Progenitor cell of endocrine pancreas (in vitro differentiated cells): ENCODE results near the gene MAML3. TPM values are rescaled to one million over a fixed set of nuclear protein-coding genes. Genes with fewer than 3 reads are reported as not detected.

Experiments used
- DNase-seq: peaks from one replicate; pipeline ENCODE4 v3.0.0; 2021; ENCODE audit warnings: low spot score; ENCODE audit not compliant: unreplicated experiment
- H3K27ac Mint-ChIP-seq: 2 replicates; pipeline ENCODE4 v1.8.0; 2021; ENCODE audit warnings: mild to moderate bottlenecking, moderate library complexity, mixed read lengths
- H3K27me3 Mint-ChIP-seq: 2 replicates; pipeline ENCODE4 v1.8.0; 2021; ENCODE audit warnings: mixed read lengths
- H3K36me3 Mint-ChIP-seq: 2 replicates; pipeline ENCODE4 v1.8.0; 2022; ENCODE audit warnings: mixed read lengths; ENCODE audit not compliant: insufficient read depth
- H3K4me1 Mint-ChIP-seq: 2 replicates; pipeline ENCODE4 v1.8.0; 2021; ENCODE audit warnings: low read depth, mixed read lengths
- H3K4me3 Mint-ChIP-seq: 2 replicates; pipeline ENCODE4 v1.8.0; 2021; ENCODE audit warnings: low read depth, mild to moderate bottlenecking, moderate library complexity, mixed read lengths
- H3K9me3 Mint-ChIP-seq: 2 replicates; pipeline ENCODE4 v1.8.0; 2021; ENCODE audit warnings: low read depth, mixed read lengths
- total RNA-seq: library from RNA; stranded (reverse); gene quantifications from 2 replicates; pipeline ENCODE4 v1.2.1, GENCODE V29; 2021
- TF ChIP-seq, protein P1 (sequence below): fragments of 200-600 bp; sonication (generic); IDR thresholded peaks from one replicate; pipeline ENCODE4 v1.5.0; 2021; ENCODE audit warnings: antibody characterized with exemption, mild to moderate bottlenecking; ENCODE audit not compliant: unreplicated experiment

Gene MAML3
- total RNA-seq, 1 donor from 2014 or later: 48.5 TPM

- H3K27ac Mint-ChIP-seq: peak overlapping the region; percentile 45
- DNase-seq: no peak
- peaks cover 7% of the 10 kb centered on the region for H3K36me3 Mint-ChIP-seq
- H3K4me1 Mint-ChIP-seq: peaks cover 14% of the 10 kb centered on the region
- H3K27me3 Mint-ChIP-seq: no peaks in the 10 kb centered on the region
- H3K9me3 Mint-ChIP-seq: peaks cover 3% of the 10 kb centered on the region
- H3K4me3 Mint-ChIP-seq: no peak overlapping the region
- TF ChIP-seq, protein P1, sequence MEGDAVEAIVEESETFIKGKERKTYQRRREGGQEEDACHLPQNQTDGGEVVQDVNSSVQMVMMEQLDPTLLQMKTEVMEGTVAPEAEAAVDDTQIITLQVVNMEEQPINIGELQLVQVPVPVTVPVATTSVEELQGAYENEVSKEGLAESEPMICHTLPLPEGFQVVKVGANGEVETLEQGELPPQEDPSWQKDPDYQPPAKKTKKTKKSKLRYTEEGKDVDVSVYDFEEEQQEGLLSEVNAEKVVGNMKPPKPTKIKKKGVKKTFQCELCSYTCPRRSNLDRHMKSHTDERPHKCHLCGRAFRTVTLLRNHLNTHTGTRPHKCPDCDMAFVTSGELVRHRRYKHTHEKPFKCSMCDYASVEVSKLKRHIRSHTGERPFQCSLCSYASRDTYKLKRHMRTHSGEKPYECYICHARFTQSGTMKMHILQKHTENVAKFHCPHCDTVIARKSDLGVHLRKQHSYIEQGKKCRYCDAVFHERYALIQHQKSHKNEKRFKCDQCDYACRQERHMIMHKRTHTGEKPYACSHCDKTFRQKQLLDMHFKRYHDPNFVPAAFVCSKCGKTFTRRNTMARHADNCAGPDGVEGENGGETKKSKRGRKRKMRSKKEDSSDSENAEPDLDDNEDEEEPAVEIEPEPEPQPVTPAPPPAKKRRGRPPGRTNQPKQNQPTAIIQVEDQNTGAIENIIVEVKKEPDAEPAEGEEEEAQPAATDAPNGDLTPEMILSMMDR: no peak
These were observed 383.6 kb downstream of the MAML3 start for GRCh38 chr4:139770361-139770760.

- Mint-ChIP-seq H3K27me3 (no peaks in the 10 kb centered on the region), H3K9me3 (peaks cover 3% of the 10 kb centered on the region), H3K36me3 (peaks cover 5% of the 10 kb centered on the region), H3K4me1 (peaks cover 12% of the 10 kb centered on the region), H3K4me3 (no peak overlapping the region), H3K27ac (peak overlapping the region; percentile 69)
- no peak for DNase-seq
- TF ChIP-seq, protein P1: no peak
These were observed 384.6 kb downstream of the MAML3 start for GRCh38 chr4:139769364-139769763.

GRCh38 chr4:139768896-139769295 lies 385.1 kb downstream of the MAML3 start:
- Mint-ChIP-seq H3K4me3 (no peak overlapping the region), H3K4me1 (peaks cover 16% of the 10 kb centered on the region), H3K27me3 (no peaks in the 10 kb centered on the region), H3K36me3 (peaks cover 5% of the 10 kb centered on the region), H3K9me3 (peaks cover 3% of the 10 kb centered on the region), H3K27ac (peak overlapping the region; percentile 69)
- no peak for DNase-seq
- TF ChIP-seq, protein P1: peak; percentile 51

- peaks cover 3% of the 10 kb centered on the region for H3K9me3 Mint-ChIP-seq
- no peak overlapping the region for H3K4me3 Mint-ChIP-seq
- DNase-seq: no peak
- no peaks in the 10 kb centered on the region for H3K27me3 Mint-ChIP-seq
- TF ChIP-seq, protein P1: no peak
- H3K27ac Mint-ChIP-seq: no peak overlapping the region
- peaks cover 16% of the 10 kb centered on the region for H3K4me1 Mint-ChIP-seq
- peaks cover 4% of the 10 kb centered on the region for H3K36me3 Mint-ChIP-seq
These were observed 385.6 kb downstream of the MAML3 start for GRCh38 chr4:139768366-139768765.

GRCh38 chr4:139767585-139767984 lies 386.4 kb downstream of the MAML3 start:
- Mint-ChIP-seq H3K4me3 (no peak overlapping the region), H3K27me3 (no peaks in the 10 kb centered on the region), H3K36me3 (peaks cover 4% of the 10 kb centered on the region), H3K27ac (no peak overlapping the region), H3K4me1 (peaks cover 21% of the 10 kb centered on the region), H3K9me3 (peaks cover 3% of the 10 kb centered on the region)
- no peak for DNase-seq
- TF ChIP-seq, protein P1: no peak
